GM21381 (cell line): ENCODE measurements around the gene HEATR5A.
"Not testable (repeated sequence)": the region's sequence is repeated elsewhere in the genome, so short reads cannot be mapped to it uniquely, and the experiment has no call there.

Experiments
- ATAC-seq: cut with Tn5 transposase; IDR thresholded peaks from one replicate; pipeline ENCODE4 v1.9.1; 2021; ENCODE audit warnings: mild to moderate bottlenecking, moderate library complexity; ENCODE audit not compliant: unreplicated experiment

Gene HEATR5A

GRCh38 chr14:31287294-31287972, 132.9 kb downstream of the HEATR5A start:
- ATAC-seq = no peak

- no peak for ATAC-seq
These were observed 133.7 kb downstream of the HEATR5A start for GRCh38 chr14:31286456-31287293.

GRCh38 chr14:31283578-31284252, 136.6 kb downstream of the HEATR5A start:
- peak; percentile 75 for ATAC-seq

GRCh38 chr14:31283153-31283552, 137.2 kb downstream of the HEATR5A start:
- peak; percentile 23 for ATAC-seq

GRCh38 chr14:31280871-31281220, 139.5 kb downstream of the HEATR5A start:
- no peak for ATAC-seq

- ATAC-seq = no peak
These were observed 140.0 kb downstream of the HEATR5A start for GRCh38 chr14:31280132-31280870.

- ATAC-seq = no peak
These were observed 141.5 kb downstream of the HEATR5A start for GRCh38 chr14:31278883-31279282.

GRCh38 chr14:31277085-31277484, 143.3 kb downstream of the HEATR5A start:
- no peak for ATAC-seq

GRCh38 chr14:31276417-31276816, 143.9 kb downstream of the HEATR5A start:
- not testable (repeated sequence) for ATAC-seq

GRCh38 chr14:31275731-31276130, 144.6 kb downstream of the HEATR5A start:
- no peak for ATAC-seq

GRCh38 chr14:31271648-31272047, 148.7 kb downstream of the HEATR5A start:
- ATAC-seq = no peak

GRCh38 chr14:31270196-31270772, 150.1 kb downstream of the HEATR5A start:
- no peak for ATAC-seq

GRCh38 chr14:31269634-31270195, 150.6 kb downstream of the HEATR5A start:
- no peak for ATAC-seq

GRCh38 chr14:31268216-31268615, 152.1 kb downstream of the HEATR5A start:
- ATAC-seq = no peak

- ATAC-seq = no peak
These were observed 153.7 kb downstream of the HEATR5A start for GRCh38 chr14:31266437-31267331.

- no peak for ATAC-seq
These were observed 154.5 kb downstream of the HEATR5A start for GRCh38 chr14:31265701-31266398.

GRCh38 chr14:31263485-31264133, 156.7 kb downstream of the HEATR5A start:
- ATAC-seq = no peak
